ENCODE data around the gene SHC4. TPM values are rescaled to one million over a fixed set of nuclear protein-coding genes. Genes with fewer than 3 reads are reported as not detected.

SHC4 gene
- total RNA-seq, 1 experiment from 2014 or later: 0.44 TPM

DNA sequence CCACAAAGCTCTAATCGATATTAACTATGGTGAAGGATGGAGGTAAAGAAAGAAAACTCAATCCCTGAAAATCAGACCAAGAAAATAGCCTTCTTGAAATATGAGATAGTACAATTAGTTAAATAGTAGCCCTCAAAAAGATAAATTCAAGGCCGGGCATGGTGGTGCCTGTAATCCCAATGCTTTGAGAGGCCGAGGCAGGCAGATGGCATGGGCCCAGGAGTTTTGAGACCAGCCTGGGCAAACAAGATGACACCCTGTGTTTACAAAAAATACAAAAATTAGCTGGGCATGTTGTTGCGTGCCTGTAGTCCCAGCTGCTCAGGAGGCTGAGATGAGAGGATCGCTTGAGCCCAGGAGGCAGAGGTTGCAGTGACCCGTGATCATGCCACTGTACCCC, 121.2 kb downstream of the SHC4 start:
- ChIA-PET POLR2A (ENCODE audit: unreplicated experiment) (no interaction called here), CTCF (no interaction called here)

DNA sequence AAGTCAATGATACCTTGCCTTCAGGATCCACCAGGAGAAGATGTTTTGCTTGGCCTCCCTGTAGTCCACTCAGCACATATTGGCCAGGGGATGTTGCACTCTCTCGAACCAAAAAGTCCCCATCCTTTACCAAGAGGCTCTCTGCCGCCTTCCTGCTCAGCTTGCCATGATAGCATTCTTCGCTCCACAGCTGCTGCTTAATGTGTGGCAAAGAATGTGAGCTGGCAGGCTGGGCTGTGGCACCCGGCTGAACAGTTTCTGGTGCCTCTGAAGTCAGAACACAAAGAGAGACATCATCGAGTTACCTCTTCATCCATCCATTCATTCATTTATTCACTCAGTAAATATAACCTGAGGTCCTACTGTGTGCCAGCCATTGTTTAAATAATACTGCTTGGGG, 129.0 kb downstream of the SHC4 start:
- no peaks in the 10 kb centered on the region for H3K4me1 ChIP-seq (replicated peaks; ENCODE audit: insufficient read depth)
- CTCF ChIA-PET: no interaction called here
- POLR2A ChIA-PET (ENCODE audit: unreplicated experiment): no interaction called here
- H3K9me2 ChIP-seq (ENCODE audit: insufficient read depth): no peaks in the 10 kb centered on the region
- no TSS peak for BruUV-seq (replicated peaks)
- H3K9me3 ChIP-seq (ENCODE audit: insufficient read depth, low read depth): no peaks in the 10 kb centered on the region
- no peak overlapping the region for H3K27ac ChIP-seq
- no peak overlapping the region for H3K4me2 ChIP-seq
- no peak for DNase-seq
- intact Hi-C loops (cut with micrococcal nuclease; ENCODE audit: unreplicated experiment): no loop called here
- H4K20me1 ChIP-seq (ENCODE audit: insufficient read depth): no peaks in the 10 kb centered on the region
- no peaks in the 10 kb centered on the region for H3K27me3 ChIP-seq (ENCODE audit: insufficient read depth, low read depth)
- H2AFZ ChIP-seq: no peak overlapping the region
- no peaks in the 10 kb centered on the region for H3K79me2 ChIP-seq (ENCODE audit: low read depth)
- no peak overlapping the region for H3K4me3 ChIP-seq
- no peaks in the 10 kb centered on the region for H3F3A ChIP-seq (ENCODE audit: insufficient read depth, low read depth)
- H3K36me3 ChIP-seq (ENCODE audit: low read depth): no peaks in the 10 kb centered on the region
- TF ChIP-seq, protein P1, sequence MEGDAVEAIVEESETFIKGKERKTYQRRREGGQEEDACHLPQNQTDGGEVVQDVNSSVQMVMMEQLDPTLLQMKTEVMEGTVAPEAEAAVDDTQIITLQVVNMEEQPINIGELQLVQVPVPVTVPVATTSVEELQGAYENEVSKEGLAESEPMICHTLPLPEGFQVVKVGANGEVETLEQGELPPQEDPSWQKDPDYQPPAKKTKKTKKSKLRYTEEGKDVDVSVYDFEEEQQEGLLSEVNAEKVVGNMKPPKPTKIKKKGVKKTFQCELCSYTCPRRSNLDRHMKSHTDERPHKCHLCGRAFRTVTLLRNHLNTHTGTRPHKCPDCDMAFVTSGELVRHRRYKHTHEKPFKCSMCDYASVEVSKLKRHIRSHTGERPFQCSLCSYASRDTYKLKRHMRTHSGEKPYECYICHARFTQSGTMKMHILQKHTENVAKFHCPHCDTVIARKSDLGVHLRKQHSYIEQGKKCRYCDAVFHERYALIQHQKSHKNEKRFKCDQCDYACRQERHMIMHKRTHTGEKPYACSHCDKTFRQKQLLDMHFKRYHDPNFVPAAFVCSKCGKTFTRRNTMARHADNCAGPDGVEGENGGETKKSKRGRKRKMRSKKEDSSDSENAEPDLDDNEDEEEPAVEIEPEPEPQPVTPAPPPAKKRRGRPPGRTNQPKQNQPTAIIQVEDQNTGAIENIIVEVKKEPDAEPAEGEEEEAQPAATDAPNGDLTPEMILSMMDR (conservative IDR thresholded peaks at IDR 0.05): no peak
- TF ChIP-seq EZH2 (IDR thresholded peaks at IDR 0.05; ENCODE audit: low read depth): no peak

More for the DNA sequence above, 121.2 kb downstream of the SHC4 start:
- no peaks in the 10 kb centered on the region for H3K36me3 ChIP-seq (ENCODE audit: low read depth)
- H3K4me2 ChIP-seq: no peak overlapping the region
- no peaks in the 10 kb centered on the region for H3K4me1 ChIP-seq (replicated peaks; ENCODE audit: insufficient read depth)
- BruUV-seq (replicated peaks): no TSS peak
- no peak overlapping the region for H3K4me3 ChIP-seq
- H3K9me3 ChIP-seq (ENCODE audit: insufficient read depth, low read depth): no peaks in the 10 kb centered on the region
- H2AFZ ChIP-seq: no peak overlapping the region
- no peaks in the 10 kb centered on the region for H3K79me2 ChIP-seq (ENCODE audit: low read depth)
- intact Hi-C loops (cut with micrococcal nuclease; ENCODE audit: unreplicated experiment): no loop called here
- no peaks in the 10 kb centered on the region for H3K27me3 ChIP-seq (ENCODE audit: insufficient read depth, low read depth)
- no peaks in the 10 kb centered on the region for H3K9me2 ChIP-seq (ENCODE audit: insufficient read depth)
- no peak for DNase-seq
- H3K27ac ChIP-seq: no peak overlapping the region
- no peaks in the 10 kb centered on the region for H4K20me1 ChIP-seq (ENCODE audit: insufficient read depth)
- no peaks in the 10 kb centered on the region for H3F3A ChIP-seq (ENCODE audit: insufficient read depth, low read depth)
- TF ChIP-seq EZH2 (IDR thresholded peaks at IDR 0.05; ENCODE audit: low read depth): no peak
- TF ChIP-seq, protein P1 (conservative IDR thresholded peaks at IDR 0.05): no peak

DNA sequence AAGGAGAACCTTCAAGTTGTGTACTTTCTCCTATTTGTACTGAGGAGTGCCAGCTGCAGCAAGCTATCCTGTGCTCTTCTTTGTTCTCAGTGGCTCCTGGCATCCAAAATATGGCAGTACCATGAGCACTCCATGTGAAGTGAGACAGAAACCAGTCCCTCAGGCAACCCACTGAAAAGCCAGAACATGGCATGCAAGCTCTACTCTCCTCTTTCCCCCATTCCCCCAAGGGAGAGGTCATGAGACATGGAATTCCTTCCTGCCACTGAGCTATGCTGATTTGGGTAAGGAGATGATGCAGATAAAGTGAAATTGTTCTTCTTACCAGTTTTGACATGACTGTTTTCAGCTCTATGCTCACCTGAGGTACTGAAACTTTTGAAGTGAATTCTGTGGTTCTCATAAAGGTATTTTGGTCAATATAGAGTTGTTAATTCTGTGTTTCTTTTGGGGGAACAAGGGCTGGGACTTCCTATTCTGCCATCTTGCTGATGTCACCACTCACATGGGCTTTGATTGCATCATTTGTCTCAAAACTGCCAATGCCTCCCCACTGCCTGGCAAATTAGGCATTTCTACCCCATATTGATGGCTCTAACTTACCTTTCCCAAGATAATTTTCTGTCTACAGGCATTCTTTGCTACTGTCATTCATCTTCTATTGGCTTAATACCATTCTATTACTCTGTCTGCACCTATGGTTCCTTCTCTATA, 130.0 kb downstream of the SHC4 start:
- H3K9me3 ChIP-seq (ENCODE audit: insufficient read depth, low read depth): no peaks in the 10 kb centered on the region
- H2AFZ ChIP-seq: no peak overlapping the region
- H3K4me2 ChIP-seq: no peak overlapping the region
- H3K9me2 ChIP-seq (ENCODE audit: insufficient read depth): no peaks in the 10 kb centered on the region
- BruUV-seq (replicated peaks): no TSS peak
- H3F3A ChIP-seq (ENCODE audit: insufficient read depth, low read depth): no peaks in the 10 kb centered on the region
- no peak overlapping the region for H3K4me3 ChIP-seq
- CTCF ChIA-PET: interaction anchor here (0.5 kb wide), 1 partner anchor 1521 kb away, joined by 3 read pairs; the partner anchor contains the start of gene GABPB1
- no peaks in the 10 kb centered on the region for H3K79me2 ChIP-seq (ENCODE audit: low read depth)
- H3K4me1 ChIP-seq (replicated peaks; ENCODE audit: insufficient read depth): no peaks in the 10 kb centered on the region
- DNase-seq: no peak
- POLR2A ChIA-PET (ENCODE audit: unreplicated experiment): no interaction called here
- H3K36me3 ChIP-seq (ENCODE audit: low read depth): no peaks in the 10 kb centered on the region
- intact Hi-C loops (cut with micrococcal nuclease; ENCODE audit: unreplicated experiment): no loop called here
- H4K20me1 ChIP-seq (ENCODE audit: insufficient read depth): no peaks in the 10 kb centered on the region
- H3K27ac ChIP-seq: no peak overlapping the region
- no peak for TF ChIP-seq EZH2 (IDR thresholded peaks at IDR 0.05; ENCODE audit: low read depth)
- TF ChIP-seq, protein P1 (conservative IDR thresholded peaks at IDR 0.05): no peak
- H3K27me3 ChIP-seq (ENCODE audit: insufficient read depth, low read depth): no peaks in the 10 kb centered on the region

Data from PC-9 (cell line).